HG03469 (cell line): ENCODE measurements around the gene MBD5.

Experiments used
- ATAC-seq: cut with Tn5 transposase; IDR thresholded peaks from one replicate; pipeline ENCODE4 v1.9.1; 2021; ENCODE audit warnings: mild to moderate bottlenecking, moderate library complexity, moderate number of reproducible peaks; ENCODE audit not compliant: unreplicated experiment

Gene MBD5

DNA sequence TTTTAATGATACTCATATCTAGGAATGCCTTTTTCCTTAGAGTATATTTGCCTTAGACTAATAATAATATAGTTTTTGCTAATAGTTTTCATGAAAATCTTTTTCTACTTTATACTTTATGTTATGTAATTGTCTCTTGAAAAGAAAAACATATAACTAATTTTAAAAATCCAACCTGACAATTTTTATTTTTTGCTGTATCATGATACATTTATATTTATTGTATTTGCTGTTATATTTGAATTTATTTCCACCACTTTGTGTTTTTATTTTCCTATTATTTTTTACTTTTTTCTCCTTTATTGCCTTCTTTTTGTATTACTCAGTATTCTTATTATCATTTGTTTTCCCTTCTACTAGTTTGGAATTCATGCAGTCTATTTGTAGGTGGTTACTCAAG lies 85.4 kb downstream of the MBD5 start:
- ATAC-seq: no peak

GRCh38 chr2:148108385-148108784 lies 87.5 kb downstream of the MBD5 start:
- ATAC-seq: no peak

- no peak for ATAC-seq
Observed at GRCh38 chr2:148110184-148110583, 89.3 kb downstream of the MBD5 start.

- ATAC-seq: no peak
Observed at GRCh38 chr2:148122788-148123187, 101.9 kb downstream of the MBD5 start.

DNA sequence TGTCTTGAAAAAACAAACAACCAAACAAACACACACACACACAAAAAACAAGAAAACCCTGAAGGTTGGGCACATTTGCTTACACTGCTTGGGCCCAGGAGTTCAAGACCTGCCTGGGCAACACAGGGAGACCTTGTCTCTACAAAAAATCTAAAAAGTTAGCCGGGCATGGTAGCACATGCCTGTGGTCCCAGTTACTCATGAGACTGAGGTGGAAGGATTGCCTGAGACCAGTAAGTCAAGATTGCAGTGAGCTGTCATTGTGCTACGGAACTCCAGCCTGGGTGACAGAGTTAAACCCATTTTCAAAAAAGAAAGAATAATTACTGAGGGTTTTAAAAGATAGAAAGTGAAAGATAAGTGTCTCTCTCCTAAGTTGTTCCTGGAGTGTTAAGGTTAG lies 103.4 kb downstream of the MBD5 start:
- no peak for ATAC-seq

DNA sequence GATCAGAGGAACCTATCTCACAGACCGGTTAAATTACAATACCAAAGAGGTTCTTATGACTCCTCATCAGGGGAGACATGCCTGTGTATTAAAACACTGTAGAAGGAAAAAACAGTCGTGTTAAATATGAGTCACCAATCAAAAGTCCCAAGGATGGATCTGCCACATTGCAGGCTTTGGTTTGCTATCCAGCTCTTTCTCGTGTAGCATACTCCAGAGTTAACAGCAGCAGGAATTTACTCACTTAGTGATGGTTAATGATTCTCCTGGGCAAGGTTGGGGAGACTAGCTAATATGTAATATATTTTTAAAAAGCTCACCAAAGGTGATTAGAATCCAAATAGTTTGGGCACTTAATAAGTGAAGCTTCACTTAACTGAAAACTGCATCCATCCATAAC lies 109.7 kb downstream of the MBD5 start:
- no peak for ATAC-seq

GRCh38 chr2:148132412-148132811 lies 111.5 kb downstream of the MBD5 start:
- ATAC-seq: no peak

GRCh38 chr2:148135705-148136104 lies 114.8 kb downstream of the MBD5 start:
- no peak for ATAC-seq

- ATAC-seq: no peak
Observed at GRCh38 chr2:148136441-148136840, 115.5 kb downstream of the MBD5 start.

GRCh38 chr2:148161909-148162435 lies 141.1 kb downstream of the MBD5 start:
- ATAC-seq: no peak

DNA sequence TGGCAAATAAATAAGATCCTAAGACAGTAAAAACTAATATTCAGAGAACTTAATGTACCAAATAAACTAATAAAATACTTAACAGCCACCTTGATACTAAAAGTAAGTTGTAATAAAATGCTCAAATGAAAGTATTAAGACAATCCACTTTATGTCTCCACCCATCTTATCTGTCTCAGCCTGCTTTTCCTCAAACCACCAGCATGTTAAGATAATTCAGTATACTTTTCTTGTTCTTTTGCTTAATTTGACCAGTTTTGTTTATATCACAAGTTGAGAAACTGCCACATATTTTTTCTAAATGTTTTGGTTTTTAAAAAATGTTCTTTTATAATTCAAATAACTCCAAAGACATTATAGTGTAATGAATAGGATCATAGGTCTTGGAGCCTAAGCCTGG lies 142.0 kb downstream of the MBD5 start:
- no peak for ATAC-seq

DNA sequence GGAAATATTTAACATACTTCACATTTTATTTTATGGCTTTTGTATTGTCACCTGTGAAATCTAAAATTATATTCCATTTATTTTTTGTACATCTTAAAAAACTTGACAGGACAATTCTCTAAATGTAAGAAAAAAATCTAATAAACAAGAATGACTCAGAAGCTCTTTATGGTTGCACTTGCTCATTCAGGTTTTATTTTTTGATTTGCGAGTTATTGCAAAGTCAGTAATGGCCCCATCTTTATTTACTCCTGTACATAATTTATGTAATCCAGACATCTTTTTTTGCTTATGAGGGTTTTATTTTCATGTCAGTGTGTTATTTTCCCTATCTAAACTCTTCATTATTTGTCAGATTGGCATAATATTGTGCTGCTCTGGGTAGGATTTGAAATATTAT lies 145.1 kb downstream of the MBD5 start:
- no peak for ATAC-seq

- ATAC-seq: no peak
Observed at GRCh38 chr2:148167241-148167766, 146.4 kb downstream of the MBD5 start.

- ATAC-seq: no peak
Observed at GRCh38 chr2:148167855-148168254, 147.0 kb downstream of the MBD5 start.

GRCh38 chr2:148172131-148172753 lies 151.4 kb downstream of the MBD5 start:
- no peak for ATAC-seq

DNA sequence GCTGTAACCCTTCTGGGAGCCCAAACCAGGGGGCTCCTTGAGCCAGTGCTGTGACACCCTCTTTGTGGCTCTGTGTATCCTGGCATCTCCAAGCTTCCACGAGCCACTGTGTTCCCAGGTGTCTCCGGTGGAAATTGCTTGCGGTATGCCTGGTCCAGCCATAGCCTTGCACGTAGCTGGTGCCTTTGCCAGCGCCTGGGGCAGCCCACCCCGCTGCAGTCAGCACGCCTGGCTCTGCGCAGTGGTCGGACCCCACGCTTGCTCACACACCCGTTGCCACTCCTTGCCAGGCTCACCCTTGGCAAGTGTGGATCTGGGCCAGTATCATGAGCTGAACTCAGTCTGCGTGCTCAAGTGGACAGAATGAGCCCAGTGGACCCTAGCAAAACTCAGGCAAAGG lies 152.3 kb downstream of the MBD5 start:
- no peak for ATAC-seq

GRCh38 chr2:148177559-148177958 lies 156.7 kb downstream of the MBD5 start:
- ATAC-seq: no peak

- no peak for ATAC-seq
Observed at GRCh38 chr2:148179724-148180123, 158.8 kb downstream of the MBD5 start.

DNA sequence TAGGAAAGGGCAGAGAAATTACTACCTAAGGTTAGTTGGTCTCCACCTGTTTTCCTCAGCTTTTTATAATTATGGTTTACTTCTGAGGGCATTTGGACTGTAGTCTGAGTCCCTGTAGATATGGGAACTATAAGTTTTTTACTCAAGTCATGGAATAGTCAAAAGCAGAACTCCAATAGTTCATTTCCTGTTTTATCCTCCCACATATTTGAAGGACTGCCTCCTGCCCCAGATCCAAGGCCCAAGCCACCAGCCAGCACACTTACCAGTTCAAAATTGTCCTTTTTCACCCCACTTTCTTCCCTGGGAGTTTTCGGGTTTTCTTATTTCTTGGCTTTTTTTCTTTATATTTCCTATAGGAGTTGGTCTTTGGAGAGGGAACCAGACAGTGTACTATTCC lies 164.1 kb downstream of the MBD5 start:
- ATAC-seq: no peak

DNA sequence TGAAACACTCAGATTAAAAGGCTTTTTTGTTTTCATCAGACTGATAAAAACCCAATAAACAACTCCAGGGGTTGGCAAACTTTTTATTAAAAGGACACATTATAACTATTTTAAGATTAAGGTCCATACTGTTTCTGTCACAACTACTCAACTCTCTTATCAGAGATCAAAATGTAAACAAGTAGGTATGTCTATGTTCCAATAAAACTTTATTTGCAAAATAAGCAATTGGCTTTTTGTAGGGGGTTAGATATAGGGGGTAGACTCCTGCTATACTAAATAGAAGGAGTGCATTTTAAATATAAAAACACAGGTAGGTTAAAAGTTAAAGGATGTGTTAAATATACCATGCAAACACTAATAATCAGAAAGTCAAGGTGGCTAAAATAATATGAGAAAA lies 174.0 kb downstream of the MBD5 start:
- ATAC-seq: no peak

DNA sequence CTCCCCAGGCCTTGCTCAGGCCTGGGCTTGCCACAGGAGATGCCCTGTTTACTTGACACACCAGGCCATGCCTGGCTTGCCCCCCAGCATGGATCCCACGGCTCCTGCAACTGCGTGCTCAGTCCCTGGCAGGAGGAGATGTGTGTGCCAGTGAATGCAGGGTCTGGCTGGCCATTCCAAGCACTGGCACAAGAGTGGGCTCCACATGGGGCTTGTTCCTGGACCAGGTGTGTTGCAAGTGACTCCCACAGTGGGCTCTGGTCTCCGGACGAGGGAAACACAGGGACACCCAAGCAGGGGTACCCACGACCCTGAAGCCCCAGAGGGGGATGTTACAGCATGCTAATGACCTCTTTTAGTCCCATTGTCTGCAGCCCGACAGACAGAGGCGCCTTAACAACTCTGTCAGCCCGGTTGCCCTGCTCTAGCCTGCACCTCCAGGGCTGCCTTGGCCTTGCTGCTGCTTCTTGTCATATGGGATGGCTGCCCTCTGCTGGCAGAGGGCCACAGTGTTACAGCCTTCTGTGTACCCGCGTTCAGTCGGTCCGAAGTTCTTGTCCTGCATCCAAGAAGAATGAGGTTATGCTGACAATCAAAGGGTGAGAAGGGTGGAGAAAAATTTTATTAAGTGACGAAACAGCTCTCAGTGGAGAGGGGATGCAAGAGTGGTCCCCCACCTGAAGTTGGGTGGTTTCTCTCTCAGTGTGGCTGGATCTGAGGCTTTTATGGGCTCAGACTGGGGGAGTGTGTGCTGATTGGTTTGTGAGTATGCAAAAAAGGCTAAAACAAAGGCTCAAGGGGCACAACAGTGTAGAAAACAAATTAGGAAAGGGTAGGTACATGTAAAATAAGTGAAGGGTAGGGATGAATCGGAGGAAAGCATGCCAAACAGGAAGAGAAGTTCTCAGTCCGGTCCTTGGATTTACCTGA lies 180.4 kb downstream of the MBD5 start:
- no peak for ATAC-seq

DNA sequence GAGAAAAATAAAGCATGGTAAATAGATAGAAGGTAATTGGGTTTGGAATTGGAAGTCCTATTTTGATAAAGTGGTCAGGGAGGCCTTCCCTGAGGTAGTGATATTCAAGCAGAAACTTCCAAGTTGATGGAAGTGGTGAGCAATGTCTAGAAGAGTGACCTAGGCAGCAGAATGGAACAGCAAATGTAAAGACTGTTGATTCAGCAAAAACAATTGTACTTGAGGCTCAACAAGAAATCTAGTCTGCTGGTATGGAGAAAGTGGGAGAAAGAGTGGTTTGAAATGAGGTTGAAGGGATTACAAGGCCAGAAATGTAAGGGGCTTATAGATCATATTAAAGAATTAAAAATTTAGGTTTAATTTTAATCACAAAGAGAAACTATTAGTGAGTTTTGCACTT lies 181.3 kb downstream of the MBD5 start:
- no peak for ATAC-seq
